HepG2 (cell line): Measurements from ENCODE around the gene ZNF512B. TPM values are rescaled to one million over a fixed set of nuclear protein-coding genes. Genes with fewer than 3 reads are reported as not detected.

Source experiments
- BCLAF1 ChIP-seq: fragments of 450-650 bp; IDR thresholded peaks from 2 replicates; pipeline ENCODE4 v1.6.1; 2017; ENCODE audit warnings: mild to moderate bottlenecking
- EEA1 ChIP-seq: sonication (generic); formaldehyde crosslinking; IDR thresholded peaks from 2 replicates; pipeline ENCODE4 v1.5.1; 2020; ENCODE audit warnings: mild to moderate bottlenecking, missing genetic modification reagents, borderline replicate concordance
- KDM2A ChIP-seq: sonication (generic); formaldehyde crosslinking; IDR thresholded peaks from 2 replicates; pipeline ENCODE4 v1.4.0; 2020; ENCODE audit warnings: low read depth, missing genetic modification reagents, borderline replicate concordance
- MAFG ChIP-seq: sonication (generic); formaldehyde crosslinking; IDR thresholded peaks from 2 replicates; pipeline ENCODE4 v1.5.1; 2020; ENCODE audit warnings: mild to moderate bottlenecking, missing genetic modification reagents
- NAIF1 ChIP-seq: sonication (generic); formaldehyde crosslinking; IDR thresholded peaks from 2 replicates; pipeline ENCODE4 v1.5.0; 2020; ENCODE audit warnings: mild to moderate bottlenecking, missing genetic modification reagents, borderline replicate concordance
- NFATC3 ChIP-seq: sonication (generic); formaldehyde crosslinking; IDR thresholded peaks from 2 replicates; pipeline ENCODE4 v1.5.1; 2020; ENCODE audit warnings: mild to moderate bottlenecking, missing genetic modification reagents
- NFKBIZ ChIP-seq: IDR thresholded peaks from 2 replicates; pipeline ENCODE4 v1.6.1; 2018; ENCODE audit warnings: missing genetic modification reagents, missing compliant biosample characterization
- SALL2 ChIP-seq: sonication (generic); formaldehyde crosslinking; IDR thresholded peaks from 2 replicates; pipeline ENCODE4 v1.8.1; 2023; ENCODE audit warnings: mild to moderate bottlenecking, missing genetic modification reagents, inconsistent platforms
- ZBTB8A ChIP-seq: sonication (generic); formaldehyde crosslinking; IDR thresholded peaks from 2 replicates; pipeline ENCODE4 v1.4.0; 2020; ENCODE audit warnings: mild to moderate bottlenecking, low read depth, missing genetic modification reagents, borderline replicate concordance
- ZNF251 ChIP-seq: sonication (generic); formaldehyde crosslinking; IDR thresholded peaks from 2 replicates; pipeline ENCODE4 v1.9.0; 2021; ENCODE audit warnings: mild to moderate bottlenecking, missing genetic modification reagents
- ZNF335 ChIP-seq: sonication (generic); formaldehyde crosslinking; IDR thresholded peaks from 2 replicates; pipeline ENCODE4 v1.4.0; 2020; ENCODE audit warnings: missing genetic modification reagents
- ZNF337 ChIP-seq: sonication (generic); formaldehyde crosslinking; IDR thresholded peaks from 2 replicates; pipeline ENCODE4 v1.5.1; 2020; ENCODE audit warnings: missing genetic modification reagents, low read depth, mild to moderate bottlenecking, borderline replicate concordance
- polyA plus RNA-seq, 8 experiments: library from polyadenylated mRNA; depleted of rRNA in 3 of 8; stranded (reverse) in 7 of 8; unstranded in 1 of 8; fragments of >200 nt; fragmentation: Illumina TruSeq in 4 of 8; extraction: Trizol in 4 of 8; gene quantifications; 2 replicates each; pipeline versions ENCODE4 v1.2.1 to v1.2.3, GENCODE V29; 2011 to 2016; ENCODE audit warnings: low read depth in 4 of 8, missing spikeins in 1 of 8, mixed read lengths in 1 of 8; ENCODE audit not compliant: insufficient read depth in 1 of 8
- total RNA-seq, 5 experiments: library from RNA; depleted of rRNA; stranded (reverse); fragments of >200 nt; fragmentation: Illumina TruSeq; extraction: Trizol; gene quantifications; 2 replicates each; pipeline ENCODE4 v1.2.3, GENCODE V29; 2016; ENCODE audit warnings: low read depth in 1 of 5
- TF ChIP-seq, protein P1 (sequence below): sonication (generic); formaldehyde crosslinking; IDR thresholded peaks from 2 replicates; pipeline ENCODE4 v1.5.0; 2020; ENCODE audit warnings: mild to moderate bottlenecking, missing genetic modification reagents, borderline replicate concordance
- TF ChIP-seq, protein P2 (sequence below): sonication (generic); formaldehyde crosslinking; IDR thresholded peaks from 2 replicates; pipeline ENCODE4 v1.4.0; 2020; ENCODE audit warnings: mild to moderate bottlenecking, missing genetic modification reagents
- TF ChIP-seq, protein P3 (sequence below): sonication (generic); formaldehyde crosslinking; IDR thresholded peaks from 2 replicates; pipeline ENCODE4 v1.5.1; 2020; ENCODE audit warnings: missing genetic modification reagents, mild to moderate bottlenecking, borderline replicate concordance
- TF ChIP-seq, protein P4 (sequence below): sonication (generic); formaldehyde crosslinking; IDR thresholded peaks from 2 replicates; pipeline ENCODE4 v1.4.0; 2020; ENCODE audit warnings: missing genetic modification reagents
- TF ChIP-seq, protein P5 (sequence below): fragments of 450-650 bp; IDR thresholded peaks from 2 replicates; pipeline ENCODE4 v1.6.1; 2016

The ZNF512B gene
- total and polyA plus RNA-seq, 2 of the 13 experiments (the other 11 are each of a cell fraction or from before 2014, with no cell fraction given): 11.5 to 30.6 TPM

GRCh38 chr20:63980317-63980805 is 10.6 kb upstream of the ZNF512B start (continued):
- TF ChIP-seq, protein P1, sequence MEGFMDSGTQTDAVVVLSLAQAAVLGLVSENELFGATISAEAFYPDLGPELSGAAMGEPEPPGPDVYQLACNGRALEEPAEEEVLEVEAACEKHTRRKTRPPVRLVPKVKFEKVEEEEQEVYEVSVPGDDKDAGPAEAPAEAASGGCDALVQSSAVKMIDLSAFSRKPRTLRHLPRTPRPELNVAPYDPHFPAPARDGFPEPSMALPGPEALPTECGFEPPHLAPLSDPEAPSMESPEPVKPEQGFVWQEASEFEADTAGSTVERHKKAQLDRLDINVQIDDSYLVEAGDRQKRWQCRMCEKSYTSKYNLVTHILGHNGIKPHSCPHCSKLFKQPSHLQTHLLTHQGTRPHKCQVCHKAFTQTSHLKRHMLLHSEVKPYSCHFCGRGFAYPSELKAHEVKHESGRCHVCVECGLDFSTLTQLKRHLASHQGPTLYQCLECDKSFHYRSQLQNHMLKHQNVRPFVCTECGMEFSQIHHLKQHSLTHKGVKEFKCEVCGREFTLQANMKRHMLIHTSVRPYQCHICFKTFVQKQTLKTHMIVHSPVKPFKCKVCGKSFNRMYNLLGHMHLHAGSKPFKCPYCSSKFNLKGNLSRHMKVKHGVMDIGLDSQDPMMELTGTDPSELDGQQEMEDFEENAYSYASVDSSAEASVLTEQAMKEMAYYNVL (CRISPR knock-in tag): no peak
- TF ChIP-seq ZNF251 (CRISPR knock-in tag): 0 out of 2 replicates have a peak, but pooled peaks have one; percentile 89
- peak; percentile 58; the same call in 1 of the 2 replicates for TF ChIP-seq ZBTB8A (CRISPR knock-in tag)
- TF ChIP-seq MAFG (CRISPR knock-in tag): no peak
- TF ChIP-seq SALL2 (CRISPR knock-in tag): peak; percentile 22; the same call in 1 of the 2 replicates
- TF ChIP-seq NAIF1 (CRISPR knock-in tag): no peak
- no peak for TF ChIP-seq BCLAF1
- no peak for TF ChIP-seq NFKBIZ (CRISPR knock-in tag)
- TF ChIP-seq, protein P2, sequence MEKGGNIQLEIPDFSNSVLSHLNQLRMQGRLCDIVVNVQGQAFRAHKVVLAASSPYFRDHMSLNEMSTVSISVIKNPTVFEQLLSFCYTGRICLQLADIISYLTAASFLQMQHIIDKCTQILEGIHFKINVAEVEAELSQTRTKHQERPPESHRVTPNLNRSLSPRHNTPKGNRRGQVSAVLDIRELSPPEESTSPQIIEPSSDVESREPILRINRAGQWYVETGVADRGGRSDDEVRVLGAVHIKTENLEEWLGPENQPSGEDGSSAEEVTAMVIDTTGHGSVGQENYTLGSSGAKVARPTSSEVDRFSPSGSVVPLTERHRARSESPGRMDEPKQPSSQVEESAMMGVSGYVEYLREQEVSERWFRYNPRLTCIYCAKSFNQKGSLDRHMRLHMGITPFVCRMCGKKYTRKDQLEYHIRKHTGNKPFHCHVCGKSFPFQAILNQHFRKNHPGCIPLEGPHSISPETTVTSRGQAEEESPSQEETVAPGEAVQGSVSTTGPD (CRISPR knock-in tag): no peak
- TF ChIP-seq, protein P3, sequence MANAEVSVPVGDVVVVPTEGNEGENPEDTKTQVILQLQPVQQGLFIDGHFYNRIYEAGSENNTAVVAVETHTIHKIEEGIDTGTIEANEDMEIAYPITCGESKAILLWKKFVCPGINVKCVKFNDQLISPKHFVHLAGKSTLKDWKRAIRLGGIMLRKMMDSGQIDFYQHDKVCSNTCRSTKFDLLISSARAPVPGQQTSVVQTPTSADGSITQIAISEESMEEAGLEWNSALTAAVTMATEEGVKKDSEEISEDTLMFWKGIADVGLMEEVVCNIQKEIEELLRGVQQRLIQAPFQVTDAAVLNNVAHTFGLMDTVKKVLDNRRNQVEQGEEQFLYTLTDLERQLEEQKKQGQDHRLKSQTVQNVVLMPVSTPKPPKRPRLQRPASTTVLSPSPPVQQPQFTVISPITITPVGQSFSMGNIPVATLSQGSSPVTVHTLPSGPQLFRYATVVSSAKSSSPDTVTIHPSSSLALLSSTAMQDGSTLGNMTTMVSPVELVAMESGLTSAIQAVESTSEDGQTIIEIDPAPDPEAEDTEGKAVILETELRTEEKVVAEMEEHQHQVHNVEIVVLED: no peak
- TF ChIP-seq ZNF335: no peak
- TF ChIP-seq, protein P4, sequence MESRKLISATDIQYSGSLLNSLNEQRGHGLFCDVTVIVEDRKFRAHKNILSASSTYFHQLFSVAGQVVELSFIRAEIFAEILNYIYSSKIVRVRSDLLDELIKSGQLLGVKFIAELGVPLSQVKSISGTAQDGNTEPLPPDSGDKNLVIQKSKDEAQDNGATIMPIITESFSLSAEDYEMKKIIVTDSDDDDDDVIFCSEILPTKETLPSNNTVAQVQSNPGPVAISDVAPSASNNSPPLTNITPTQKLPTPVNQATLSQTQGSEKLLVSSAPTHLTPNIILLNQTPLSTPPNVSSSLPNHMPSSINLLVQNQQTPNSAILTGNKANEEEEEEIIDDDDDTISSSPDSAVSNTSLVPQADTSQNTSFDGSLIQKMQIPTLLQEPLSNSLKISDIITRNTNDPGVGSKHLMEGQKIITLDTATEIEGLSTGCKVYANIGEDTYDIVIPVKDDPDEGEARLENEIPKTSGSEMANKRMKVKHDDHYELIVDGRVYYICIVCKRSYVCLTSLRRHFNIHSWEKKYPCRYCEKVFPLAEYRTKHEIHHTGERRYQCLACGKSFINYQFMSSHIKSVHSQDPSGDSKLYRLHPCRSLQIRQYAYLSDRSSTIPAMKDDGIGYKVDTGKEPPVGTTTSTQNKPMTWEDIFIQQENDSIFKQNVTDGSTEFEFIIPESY (CRISPR knock-in tag): no peak
- TF ChIP-seq ZNF337: 0 out of 2 replicates have a peak, but pooled peaks have one; percentile 76
- TF ChIP-seq KDM2A (CRISPR knock-in tag): no peak
- peak; percentile 8; the same call in 1 of the 2 replicates for TF ChIP-seq EEA1
- TF ChIP-seq, protein P5, sequence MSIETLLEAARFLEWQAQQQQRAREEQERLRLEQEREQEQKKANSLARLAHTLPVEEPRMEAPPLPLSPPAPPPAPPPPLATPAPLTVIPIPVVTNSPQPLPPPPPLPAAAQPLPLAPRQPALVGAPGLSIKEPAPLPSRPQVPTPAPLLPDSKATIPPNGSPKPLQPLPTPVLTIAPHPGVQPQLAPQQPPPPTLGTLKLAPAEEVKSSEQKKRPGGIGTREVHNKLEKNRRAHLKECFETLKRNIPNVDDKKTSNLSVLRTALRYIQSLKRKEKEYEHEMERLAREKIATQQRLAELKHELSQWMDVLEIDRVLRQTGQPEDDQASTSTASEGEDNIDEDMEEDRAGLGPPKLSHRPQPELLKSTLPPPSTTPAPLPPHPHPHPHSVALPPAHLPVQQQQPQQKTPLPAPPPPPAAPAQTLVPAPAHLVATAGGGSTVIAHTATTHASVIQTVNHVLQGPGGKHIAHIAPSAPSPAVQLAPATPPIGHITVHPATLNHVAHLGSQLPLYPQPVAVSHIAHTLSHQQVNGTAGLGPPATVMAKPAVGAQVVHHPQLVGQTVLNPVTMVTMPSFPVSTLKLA: no peak
- TF ChIP-seq NFATC3 (CRISPR knock-in tag): 0 out of 2 replicates have a peak, but pooled peaks have one; percentile 37
